Putamen (tissue), 1 donor: ENCODE measurements around the gene MTCL1.

ENCODE experiments used
- DNase-seq: peaks from one replicate; pipeline ENCODE4 v3.0.0-alpha.2; 2016; ENCODE audit warnings: low spot score

MTCL1 gene

DNA sequence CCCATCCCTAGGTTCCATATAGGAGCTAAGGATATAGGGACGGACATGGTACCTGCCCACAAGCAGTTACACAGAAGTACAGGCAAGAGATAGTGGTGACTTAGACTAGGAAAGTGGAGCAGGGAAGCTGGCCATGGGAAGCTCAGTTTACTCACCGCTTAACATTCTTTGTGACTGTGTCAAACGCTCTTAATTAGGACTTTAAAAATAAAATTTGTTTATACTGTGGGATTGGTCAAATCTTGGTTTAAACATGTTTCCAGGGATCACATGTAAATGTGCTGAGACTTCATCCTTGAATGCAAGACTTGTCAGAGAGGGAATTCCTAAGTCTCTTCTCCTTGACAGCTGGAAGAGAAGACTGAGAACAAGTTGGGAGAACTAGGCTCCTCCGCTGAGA lies 107.3 kb downstream of the MTCL1 start:
- no peak for DNase-seq

GRCh38 chr18:8813611-8814010 lies 108.3 kb downstream of the MTCL1 start:
- DNase-seq, result no peak

GRCh38 chr18:8814206-8814605 lies 108.8 kb downstream of the MTCL1 start:
- DNase-seq, result no peak

- DNase-seq, result no peak
These were observed 110.9 kb downstream of the MTCL1 start for GRCh38 chr18:8816220-8816619.

- DNase-seq, result peak; percentile 80
These were observed 111.5 kb downstream of the MTCL1 start for GRCh38 chr18:8816816-8817215.

GRCh38 chr18:8818982-8819381 lies 113.6 kb downstream of the MTCL1 start:
- DNase-seq, result no peak

GRCh38 chr18:8820396-8821082 lies 115.2 kb downstream of the MTCL1 start:
- no peak for DNase-seq

DNA sequence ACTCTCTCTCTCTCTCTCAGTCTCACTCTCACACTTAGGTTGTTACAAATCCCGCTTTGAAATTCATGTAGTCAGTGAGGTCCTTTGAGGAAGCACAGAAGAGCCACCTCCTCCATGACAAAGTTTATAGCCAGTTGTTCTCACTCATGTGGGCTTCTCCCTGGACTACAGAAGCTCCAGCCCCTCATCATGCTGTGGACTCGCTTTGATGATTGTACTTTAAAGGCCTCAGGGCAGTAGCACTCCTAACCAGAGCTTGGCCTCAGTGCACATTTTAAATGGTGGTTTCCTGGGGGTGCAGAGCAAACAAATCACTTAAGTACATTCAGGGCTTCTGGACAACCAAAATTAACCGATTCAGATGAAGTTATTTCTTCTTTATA lies 115.7 kb downstream of the MTCL1 start:
- DNase-seq, result no peak

DNA sequence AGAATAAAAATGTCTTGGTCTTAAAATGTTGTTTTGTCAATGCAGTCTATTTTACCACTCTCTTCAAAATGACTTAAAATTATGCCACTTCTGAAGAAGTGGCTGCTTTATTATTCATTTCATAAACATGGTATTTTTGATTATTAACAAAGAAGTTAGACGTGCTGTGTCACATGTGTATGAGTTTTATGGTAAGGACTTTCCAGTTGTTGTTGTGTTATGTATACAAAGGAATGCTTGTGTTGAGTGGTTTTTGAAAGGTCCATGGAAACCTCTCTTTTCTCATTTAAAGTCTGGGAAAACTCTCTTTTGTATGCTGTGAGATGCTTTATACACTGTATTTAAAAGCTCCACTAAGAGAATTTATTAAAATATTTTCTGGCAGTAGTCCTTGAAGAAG lies 116.2 kb downstream of the MTCL1 start:
- no peak for DNase-seq

- DNase-seq, result no peak
These were observed 117.3 kb downstream of the MTCL1 start for GRCh38 chr18:8822643-8823042.

GRCh38 chr18:8823530-8823929 lies 118.2 kb downstream of the MTCL1 start:
- no peak for DNase-seq

DNA sequence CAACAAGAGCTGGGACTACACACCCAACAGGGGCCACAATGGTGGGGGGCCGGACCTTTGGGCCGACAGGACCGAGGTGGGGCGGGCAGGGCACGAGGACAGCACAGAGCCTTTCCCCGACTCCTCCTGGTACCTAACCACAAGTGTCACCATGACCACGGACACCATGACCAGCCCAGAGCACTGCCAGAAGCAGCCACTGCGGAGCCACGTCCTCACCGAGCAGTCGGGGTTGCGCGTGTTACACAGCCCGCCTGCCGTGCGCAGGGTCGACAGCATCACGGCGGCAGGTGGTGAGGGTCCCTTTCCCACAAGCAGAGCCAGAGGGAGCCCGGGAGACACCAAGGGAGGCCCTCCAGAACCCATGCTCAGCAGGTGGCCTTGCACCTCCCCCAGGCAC lies 119.5 kb downstream of the MTCL1 start:
- DNase-seq, result no peak

DNA sequence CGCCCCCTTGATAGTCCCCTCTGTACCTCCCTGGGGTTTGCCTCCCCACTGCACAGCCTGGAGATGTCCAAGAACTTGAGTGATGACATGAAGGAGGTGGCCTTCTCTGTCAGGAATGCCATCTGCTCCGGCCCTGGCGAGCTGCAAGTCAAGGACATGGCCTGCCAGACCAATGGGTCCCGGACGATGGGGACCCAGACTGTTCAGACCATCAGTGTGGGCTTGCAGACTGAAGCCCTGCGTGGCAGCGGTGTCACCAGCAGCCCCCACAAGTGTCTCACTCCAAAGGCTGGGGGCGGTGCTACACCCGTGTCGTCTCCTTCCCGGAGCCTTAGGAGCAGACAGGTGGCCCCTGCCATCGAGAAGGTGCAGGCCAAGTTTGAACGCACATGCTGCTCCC lies 119.9 kb downstream of the MTCL1 start:
- DNase-seq, result no peak

- DNase-seq, result no peak
These were observed 120.5 kb downstream of the MTCL1 start for GRCh38 chr18:8825729-8826375.

DNA sequence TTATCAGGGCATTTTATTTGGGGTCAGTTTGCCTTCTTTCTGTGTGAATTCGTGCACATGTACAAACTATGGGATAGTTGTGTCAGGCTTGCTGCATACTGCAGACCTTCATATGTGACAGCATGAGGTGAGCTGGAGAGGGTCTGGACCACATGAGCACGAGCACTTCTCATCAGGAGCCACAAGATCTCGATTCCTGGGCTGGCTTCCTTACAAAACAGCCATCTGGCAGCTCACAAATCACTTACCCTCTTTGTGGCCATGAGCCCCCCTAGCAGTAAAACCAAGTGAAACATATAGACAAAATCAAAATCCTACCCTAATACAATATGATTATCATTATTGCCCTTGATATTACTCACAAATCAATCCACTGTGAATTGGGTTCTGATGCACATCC lies 121.2 kb downstream of the MTCL1 start:
- no peak for DNase-seq

GRCh38 chr18:8826971-8827370 lies 121.6 kb downstream of the MTCL1 start:
- DNase-seq, result no peak

DNA sequence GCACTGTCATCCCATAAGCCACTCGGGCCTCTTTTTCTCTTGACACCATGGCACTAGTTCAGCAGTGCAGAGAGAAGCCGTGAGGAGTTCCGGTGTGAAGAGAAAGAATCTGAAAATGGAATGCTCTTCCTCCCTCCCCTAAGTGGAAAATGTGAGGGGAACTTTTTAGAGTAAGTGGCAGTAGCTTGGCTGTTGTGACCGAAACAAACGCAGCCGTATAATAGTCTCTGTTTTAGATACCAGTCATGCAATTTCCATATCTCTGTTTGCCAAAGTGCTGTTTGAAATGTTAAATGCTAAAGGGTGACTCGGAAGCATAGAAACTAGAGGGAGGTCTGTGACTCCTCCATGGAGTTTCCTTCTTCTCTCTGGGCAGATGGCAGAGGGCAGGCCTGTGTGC lies 122.9 kb downstream of the MTCL1 start:
- DNase-seq, result no peak

- DNase-seq, result no peak
These were observed 123.4 kb downstream of the MTCL1 start for GRCh38 chr18:8828798-8829197.

DNA sequence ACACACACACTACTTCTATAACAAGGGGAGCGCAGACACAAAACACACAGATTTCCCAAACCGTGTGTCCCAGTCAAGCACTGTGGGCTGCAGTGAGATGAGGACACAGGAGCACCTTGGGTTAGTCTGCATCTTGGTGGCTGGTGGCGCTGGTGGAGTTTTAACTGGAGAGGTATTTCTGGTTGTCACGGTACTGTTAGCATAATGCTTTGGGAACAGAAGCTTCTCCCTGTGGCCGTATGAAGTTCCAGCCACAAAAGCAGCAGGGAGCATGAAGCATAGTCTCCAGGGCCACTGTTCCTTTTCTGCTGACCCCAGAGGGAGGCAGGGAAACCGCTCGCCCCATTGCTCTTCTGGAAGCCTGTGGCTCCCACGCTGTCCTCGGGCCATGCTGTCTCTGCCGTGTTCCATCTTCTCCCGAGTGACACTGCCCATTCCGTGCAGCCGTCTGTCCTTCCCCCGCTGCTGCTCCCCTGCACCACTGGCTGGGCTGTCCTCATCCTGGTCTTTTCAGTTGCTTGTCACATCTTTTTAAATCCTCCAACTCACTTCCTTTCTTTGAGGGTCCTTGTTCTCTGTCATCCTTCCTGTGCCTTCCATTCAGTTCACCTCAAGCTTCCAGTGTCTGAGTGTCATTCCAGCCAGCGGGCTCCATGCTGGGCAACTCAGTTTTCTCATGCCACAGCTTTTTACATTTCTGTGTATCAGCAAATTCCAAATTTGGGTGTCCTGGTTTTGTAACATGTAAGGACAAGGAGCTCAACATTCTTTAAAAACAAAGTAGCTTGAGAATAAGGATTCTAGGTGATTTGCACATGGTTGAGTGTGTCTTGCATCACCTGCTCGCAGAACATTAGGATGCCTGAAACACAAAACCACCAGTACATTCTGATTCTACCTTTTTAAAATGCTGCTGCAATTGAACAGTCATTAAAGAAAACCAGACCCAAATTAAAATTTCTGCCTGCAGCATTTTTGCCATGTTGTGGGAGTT lies 125.0 kb downstream of the MTCL1 start:
- no peak for DNase-seq

DNA sequence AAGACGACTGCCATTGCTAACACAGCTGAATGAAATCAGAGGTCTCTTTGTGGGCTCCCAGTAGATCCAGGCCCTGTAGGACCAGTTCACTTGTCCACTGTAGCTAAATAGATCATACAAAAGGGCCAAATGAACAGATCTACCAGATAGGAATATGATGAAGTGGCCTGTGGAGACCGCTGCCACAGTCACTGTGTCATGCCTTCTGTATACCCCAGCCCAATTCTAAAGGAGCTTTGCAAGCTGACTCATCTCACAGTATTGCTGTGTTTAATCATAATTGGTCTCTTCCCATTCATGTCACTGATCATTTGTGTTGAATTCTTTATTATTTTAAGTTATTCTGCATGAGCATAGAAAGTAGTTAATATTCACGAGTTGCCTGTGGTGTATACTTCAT lies 125.8 kb downstream of the MTCL1 start:
- DNase-seq, result no peak

- no peak for DNase-seq
These were observed 126.2 kb downstream of the MTCL1 start for GRCh38 chr18:8831531-8831930.

- no peak for DNase-seq
These were observed 128.1 kb downstream of the MTCL1 start for GRCh38 chr18:8833480-8833879.

DNA sequence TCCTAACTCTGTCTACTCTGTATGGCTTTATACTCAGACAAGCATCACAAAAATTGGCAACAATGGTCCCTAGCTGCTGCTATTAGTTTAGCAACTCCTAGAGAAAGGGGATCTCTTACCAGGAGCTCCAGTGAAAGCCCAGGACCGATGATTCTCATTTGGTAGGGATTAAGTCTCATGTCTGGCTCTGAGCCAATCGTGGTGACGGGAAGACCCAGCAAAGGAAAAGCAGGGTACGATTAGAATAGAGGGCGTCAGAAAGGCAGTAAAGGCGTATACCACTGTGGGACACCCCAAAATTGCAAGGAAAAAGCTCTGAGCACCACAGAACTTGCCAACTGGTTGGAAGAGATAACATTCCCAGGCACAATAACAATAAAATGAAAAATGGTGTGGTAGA lies 129.5 kb downstream of the MTCL1 start:
- no peak for DNase-seq
